ENCODE data around the gene SLC39A11. TPM values are rescaled to one million over a fixed set of nuclear protein-coding genes. Genes with fewer than 3 reads are reported as not detected.
A peak's percentile ranks its signal among the peaks of the same experiment; 100 is the strongest.

SLC39A11 gene
- polyA plus RNA-seq, 3 donors: 16.6 to 27.9 (median 26.6) TPM

- intact Hi-C loops (cut with micrococcal nuclease): no loop called here
- H3K9me3 Mint-ChIP-seq: no peaks in the 10 kb centered on the region
- 89% methylated on average over 4 of the region's 5 CpGs for WGBS (ENCODE audit: insufficient coverage)
These were observed 160.9 kb downstream of the SLC39A11 start for GRCh38 chr17:72931635-72932034.

GRCh38 chr17:72931163-72931562, 161.3 kb downstream of the SLC39A11 start:
- peaks cover 12% of the 10 kb centered on the region for H4K20me1 ChIP-seq (ENCODE audit: insufficient read depth, low read length)
- H3K4me1 ChIP-seq (ENCODE audit: control insufficient read depth in 1 of 2, insufficient read depth in 2 of 2, low read length in 2 of 2): no peaks in the 10 kb centered on the region
- H3K9me3 ChIP-seq (replicated peaks in 1 of 2; ENCODE audit: control insufficient read depth in 1 of 2, insufficient read depth in 1 of 2, low read length in 2 of 2): no peaks in the 10 kb centered on the region
- Mint-ChIP-seq H3K36me3 (peaks cover 27 to 38% of the 10 kb centered on the region in 2 donors), H3K27ac (peak overlapping the region in 1 of 7 donors; percentile 72), H3K9me3 (no peaks in the 10 kb centered on the region), H3K27me3 (ENCODE audit: low read depth in 3 of 3) (no peaks in the 10 kb centered on the region), H3K4me1 (peaks cover 9% of the 10 kb centered on the region), H3K4me3 (no peak overlapping the region)
- H3K4me2 ChIP-seq (replicated peaks; ENCODE audit: extremely low read depth, low read length, poor library complexity, severe bottlenecking): no peak overlapping the region
- H3K36me3 ChIP-seq (replicated peaks in 1 of 2; ENCODE audit: control insufficient read depth in 1 of 2, insufficient read depth in 2 of 2, low read length in 2 of 2): peaks cover 3 to 31% of the 10 kb centered on the region in 2 donors
- peaks cover 5% of the 10 kb centered on the region for H3K79me2 ChIP-seq (ENCODE audit: insufficient read depth, low read length)
- no peak overlapping the region for H3K9ac ChIP-seq (ENCODE audit: insufficient read depth, low read length, poor library complexity, severe bottlenecking)
- no peak overlapping the region for H2AFZ ChIP-seq (ENCODE audit: insufficient read depth, low read depth, low read length, poor library complexity, severe bottlenecking)
- no peak for DNase-seq
- whole genome bisulfite sequencing (ENCODE audit: insufficient coverage): 75% methylated on average over 8 of the region's 9 CpGs
- intact Hi-C loops (cut with micrococcal nuclease): no loop called here
- H3K27me3 ChIP-seq (ENCODE audit: control insufficient read depth in 2 of 2, insufficient read depth in 2 of 2, low read length in 2 of 2): no peaks in the 10 kb centered on the region
- no peak for TF ChIP-seq CTCF (IDR thresholded peaks at IDR 0.05)
- no peak overlapping the region for H3K4me3 ChIP-seq (replicated peaks in 1 of 3; ENCODE audit: low read depth in 2 of 3, low read length in 3 of 3)
- H3K27ac ChIP-seq (ENCODE audit: low read depth in 1 of 2, low read length in 2 of 2): no peak overlapping the region

More at GRCh38 chr17:72931635-72932034, 160.9 kb downstream of the SLC39A11 start:
- Histone ChIP-seq H3K27ac (ENCODE audit: low read depth in 1 of 2, low read length in 2 of 2) (peak overlapping the region in 1 of 2 donors; percentile 3), H3K79me2 (ENCODE audit: insufficient read depth, low read length) (peaks cover 5% of the 10 kb centered on the region), H3K36me3 (replicated peaks in 1 of 2; ENCODE audit: control insufficient read depth in 1 of 2, insufficient read depth in 2 of 2, low read length in 2 of 2) (peaks cover 5 to 28% of the 10 kb centered on the region in 2 donors), H2AFZ (ENCODE audit: insufficient read depth, low read depth, low read length, poor library complexity, severe bottlenecking) (no peak overlapping the region), H3K4me1 (ENCODE audit: control insufficient read depth in 1 of 2, insufficient read depth in 2 of 2, low read length in 2 of 2) (no peaks in the 10 kb centered on the region), H3K4me3 (replicated peaks in 1 of 3; ENCODE audit: low read depth in 2 of 3, low read length in 3 of 3) (no peak overlapping the region), H3K27me3 (ENCODE audit: control insufficient read depth in 2 of 2, insufficient read depth in 2 of 2, low read length in 2 of 2) (no peaks in the 10 kb centered on the region), H3K9me3 (replicated peaks in 1 of 2; ENCODE audit: control insufficient read depth in 1 of 2, insufficient read depth in 1 of 2, low read length in 2 of 2) (no peaks in the 10 kb centered on the region), H3K4me2 (replicated peaks; ENCODE audit: extremely low read depth, low read length, poor library complexity, severe bottlenecking) (no peak overlapping the region), H4K20me1 (ENCODE audit: insufficient read depth, low read length) (peaks cover 12% of the 10 kb centered on the region), H3K9ac (ENCODE audit: insufficient read depth, low read length, poor library complexity, severe bottlenecking) (no peak overlapping the region)
- no peak for TF ChIP-seq CTCF (IDR thresholded peaks at IDR 0.05)
- no peak for DNase-seq
- Mint-ChIP-seq H3K36me3 (peaks cover 27 to 41% of the 10 kb centered on the region in 2 donors), H3K27me3 (ENCODE audit: low read depth in 3 of 3) (no peaks in the 10 kb centered on the region), H3K27ac (peak overlapping the region in 1 of 7 donors; percentile 16), H3K4me1 (peaks cover 9% of the 10 kb centered on the region), H3K4me3 (no peak overlapping the region)
